ENCODE measurements around the gene GPR89B.
"Not testable (repeated sequence)": the region's sequence is repeated elsewhere in the genome, so short reads cannot be mapped to it uniquely, and the experiment has no call there.

DNA sequence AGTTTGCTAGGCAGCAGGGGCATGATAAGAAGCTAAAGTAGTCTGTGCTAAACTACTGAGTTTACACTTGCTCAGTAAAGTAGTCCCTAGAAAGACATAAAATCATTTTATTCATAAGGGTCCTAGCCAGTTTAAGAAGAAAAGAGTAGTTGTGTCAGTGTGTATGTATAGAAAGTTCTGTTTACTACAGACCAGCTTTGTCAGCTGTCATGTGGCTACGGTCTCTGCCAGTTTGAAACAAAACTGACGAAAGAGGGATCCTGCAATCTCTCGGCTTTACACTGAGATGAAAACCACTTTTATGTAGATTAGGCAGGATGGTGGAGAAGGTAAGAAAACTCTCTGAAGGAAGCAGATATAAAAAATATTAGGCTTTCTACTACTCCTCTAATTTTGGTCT lies 7.1 kb downstream of the GPR89B start:
- TF ChIP-seq, protein P1, sequence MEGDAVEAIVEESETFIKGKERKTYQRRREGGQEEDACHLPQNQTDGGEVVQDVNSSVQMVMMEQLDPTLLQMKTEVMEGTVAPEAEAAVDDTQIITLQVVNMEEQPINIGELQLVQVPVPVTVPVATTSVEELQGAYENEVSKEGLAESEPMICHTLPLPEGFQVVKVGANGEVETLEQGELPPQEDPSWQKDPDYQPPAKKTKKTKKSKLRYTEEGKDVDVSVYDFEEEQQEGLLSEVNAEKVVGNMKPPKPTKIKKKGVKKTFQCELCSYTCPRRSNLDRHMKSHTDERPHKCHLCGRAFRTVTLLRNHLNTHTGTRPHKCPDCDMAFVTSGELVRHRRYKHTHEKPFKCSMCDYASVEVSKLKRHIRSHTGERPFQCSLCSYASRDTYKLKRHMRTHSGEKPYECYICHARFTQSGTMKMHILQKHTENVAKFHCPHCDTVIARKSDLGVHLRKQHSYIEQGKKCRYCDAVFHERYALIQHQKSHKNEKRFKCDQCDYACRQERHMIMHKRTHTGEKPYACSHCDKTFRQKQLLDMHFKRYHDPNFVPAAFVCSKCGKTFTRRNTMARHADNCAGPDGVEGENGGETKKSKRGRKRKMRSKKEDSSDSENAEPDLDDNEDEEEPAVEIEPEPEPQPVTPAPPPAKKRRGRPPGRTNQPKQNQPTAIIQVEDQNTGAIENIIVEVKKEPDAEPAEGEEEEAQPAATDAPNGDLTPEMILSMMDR (IDR thresholded peaks at IDR 0.05; ENCODE audit: low read length), result not testable (repeated sequence)
- TF ChIP-seq EZH2 (IDR thresholded peaks at IDR 0.05; ENCODE audit: borderline replicate concordance, low read length), result not testable (repeated sequence)
